ENCODE results near the gene RRN3. TPM values are rescaled to one million over a fixed set of nuclear protein-coding genes. Genes with fewer than 3 reads are reported as not detected.
"Not testable (repeated sequence)": the region's sequence is repeated elsewhere in the genome, so short reads cannot be mapped to it uniquely, and the experiment has no call there.

Gene RRN3
- total RNA-seq, 2 experiments from 2014 or later = 16.6 to 24.7 TPM

DNA sequence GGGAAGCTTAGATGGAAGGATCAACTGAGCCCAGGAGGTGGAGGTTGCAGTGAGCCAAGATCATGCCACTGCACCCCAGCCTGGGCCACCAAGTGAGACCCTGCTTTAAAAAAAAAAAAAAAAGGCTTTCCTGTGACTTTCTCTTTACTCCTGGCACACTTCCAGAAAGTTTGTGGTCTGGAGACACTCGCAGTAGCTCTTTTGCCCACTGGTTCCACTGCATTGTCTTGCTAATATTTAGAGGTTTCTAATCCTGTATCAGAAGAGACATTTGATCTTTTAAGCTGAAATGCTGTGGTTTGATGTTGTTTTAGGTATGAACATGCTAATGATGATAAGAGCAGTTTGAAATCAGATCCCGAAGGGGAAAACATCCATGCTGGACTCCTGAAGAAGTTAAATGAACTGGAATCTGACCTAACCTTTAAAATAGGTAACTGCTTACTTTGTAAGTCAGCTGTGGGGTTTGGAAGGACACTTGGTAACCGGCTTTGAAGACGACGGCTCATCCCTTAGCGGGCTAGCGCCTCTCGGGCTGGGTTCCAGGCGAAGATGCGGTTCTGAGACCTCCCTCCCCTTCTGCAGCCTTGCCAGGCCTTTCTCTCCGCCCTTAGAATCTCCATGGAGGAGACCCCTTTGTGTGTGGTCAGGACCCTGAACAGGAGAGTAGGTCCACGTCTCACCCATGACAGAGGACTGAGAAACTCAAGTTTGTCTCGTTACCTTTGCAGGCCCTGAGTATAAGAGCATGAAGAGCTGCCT is 61.3 kb downstream of the RRN3 start:
- no peaks in the 10 kb centered on the region for H3K79me2 ChIP-seq (ENCODE audit: insufficient read depth, low read depth, low read length)
- no peak overlapping the region for H3K4me3 ChIP-seq (ENCODE audit: low read depth, low read length, poor library complexity, severe bottlenecking)
- H3K36me3 ChIP-seq (ENCODE audit: insufficient read depth, low read length) = peaks cover 75% of the 10 kb centered on the region
- BruUV-seq (replicated peaks) = no TSS peak
- no peaks in the 10 kb centered on the region for H3K9me3 ChIP-seq (ENCODE audit: low read length)
- H2AFZ ChIP-seq (ENCODE audit: low read length) = no peak overlapping the region
- H3K9me2 ChIP-seq (ENCODE audit: insufficient read depth, low read length) = no peaks in the 10 kb centered on the region
- H4K20me1 ChIP-seq (ENCODE audit: insufficient read depth, low read length) = no peaks in the 10 kb centered on the region
- intact Hi-C loops (cut with micrococcal nuclease; ENCODE audit: unreplicated experiment) = no loop called here
- CTCF ChIA-PET (ENCODE audit: unreplicated experiment) = no interaction called here
- no peak overlapping the region for H3K4me2 ChIP-seq (ENCODE audit: low read length)
- POLR2A ChIA-PET = interaction anchor here (0.5 kb wide), 1 partner anchor 33 kb away, joined by 3 read pairs; no protein-coding TSS in a partner anchor
- TF ChIP-seq EZH2phosphoT487 (IDR thresholded peaks at IDR 0.05; ENCODE audit: borderline replicate concordance, low read depth, low read length) = no peak
- TF ChIP-seq, protein P1, sequence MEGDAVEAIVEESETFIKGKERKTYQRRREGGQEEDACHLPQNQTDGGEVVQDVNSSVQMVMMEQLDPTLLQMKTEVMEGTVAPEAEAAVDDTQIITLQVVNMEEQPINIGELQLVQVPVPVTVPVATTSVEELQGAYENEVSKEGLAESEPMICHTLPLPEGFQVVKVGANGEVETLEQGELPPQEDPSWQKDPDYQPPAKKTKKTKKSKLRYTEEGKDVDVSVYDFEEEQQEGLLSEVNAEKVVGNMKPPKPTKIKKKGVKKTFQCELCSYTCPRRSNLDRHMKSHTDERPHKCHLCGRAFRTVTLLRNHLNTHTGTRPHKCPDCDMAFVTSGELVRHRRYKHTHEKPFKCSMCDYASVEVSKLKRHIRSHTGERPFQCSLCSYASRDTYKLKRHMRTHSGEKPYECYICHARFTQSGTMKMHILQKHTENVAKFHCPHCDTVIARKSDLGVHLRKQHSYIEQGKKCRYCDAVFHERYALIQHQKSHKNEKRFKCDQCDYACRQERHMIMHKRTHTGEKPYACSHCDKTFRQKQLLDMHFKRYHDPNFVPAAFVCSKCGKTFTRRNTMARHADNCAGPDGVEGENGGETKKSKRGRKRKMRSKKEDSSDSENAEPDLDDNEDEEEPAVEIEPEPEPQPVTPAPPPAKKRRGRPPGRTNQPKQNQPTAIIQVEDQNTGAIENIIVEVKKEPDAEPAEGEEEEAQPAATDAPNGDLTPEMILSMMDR (conservative IDR thresholded peaks at IDR 0.05; ENCODE audit: low read length) = no peak
- no peaks in the 10 kb centered on the region for H3K4me1 ChIP-seq (ENCODE audit: insufficient read depth, low read length, poor library complexity, severe bottlenecking)
- H3K27ac ChIP-seq (ENCODE audit: low read depth, low read length, poor library complexity, severe bottlenecking) = no peak overlapping the region
- DNase-seq (ENCODE audit: low spot score) = no peak

DNA sequence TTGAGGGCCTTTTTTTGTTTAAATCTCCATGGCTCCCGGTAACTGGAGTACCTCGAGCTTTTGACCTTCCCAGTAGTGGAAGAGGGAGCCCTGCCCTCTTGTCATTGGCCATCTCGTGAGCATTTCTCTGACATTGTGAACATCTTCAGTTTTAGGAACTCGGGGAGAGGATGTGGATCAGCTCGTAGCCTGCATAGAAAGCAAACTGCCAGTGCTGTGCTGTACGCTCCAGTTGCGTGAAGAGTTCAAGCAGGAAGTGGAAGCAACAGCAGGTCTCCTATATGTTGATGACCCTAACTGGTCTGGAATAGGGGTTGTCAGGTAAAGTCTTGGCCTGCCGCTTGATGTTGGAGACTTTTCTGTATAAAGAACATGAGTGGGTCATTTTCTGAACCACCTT is 62.5 kb downstream of the RRN3 start:
- Histone ChIP-seq H4K20me1 (ENCODE audit: insufficient read depth, low read length) (no peaks in the 10 kb centered on the region), H3K4me1 (ENCODE audit: insufficient read depth, low read length, poor library complexity, severe bottlenecking) (no peaks in the 10 kb centered on the region), H3K9me2 (ENCODE audit: insufficient read depth, low read length) (no peaks in the 10 kb centered on the region), H3K36me3 (ENCODE audit: insufficient read depth, low read length) (peaks cover 63% of the 10 kb centered on the region), H3K4me3 (ENCODE audit: low read depth, low read length, poor library complexity, severe bottlenecking) (no peak overlapping the region), H3K9me3 (ENCODE audit: low read length) (no peaks in the 10 kb centered on the region), H3K4me2 (ENCODE audit: low read length) (no peak overlapping the region), H3K79me2 (ENCODE audit: insufficient read depth, low read depth, low read length) (no peaks in the 10 kb centered on the region), H2AFZ (ENCODE audit: low read length) (no peak overlapping the region), H3K27ac (ENCODE audit: low read depth, low read length, poor library complexity, severe bottlenecking) (no peak overlapping the region)
- TF ChIP-seq, protein P1 (conservative IDR thresholded peaks at IDR 0.05; ENCODE audit: low read length) = no peak
- no peak for TF ChIP-seq EZH2phosphoT487 (IDR thresholded peaks at IDR 0.05; ENCODE audit: borderline replicate concordance, low read depth, low read length)
- ChIA-PET CTCF (ENCODE audit: unreplicated experiment) (interaction anchor here (0.6 kb wide), 1 partner anchor 68 kb away, joined by 3 read pairs; no protein-coding TSS in a partner anchor), POLR2A (no interaction called here)
- DNase-seq (ENCODE audit: low spot score) = no peak
- intact Hi-C loops (cut with micrococcal nuclease; ENCODE audit: unreplicated experiment) = no loop called here
- BruUV-seq (replicated peaks) = no TSS peak

DNA sequence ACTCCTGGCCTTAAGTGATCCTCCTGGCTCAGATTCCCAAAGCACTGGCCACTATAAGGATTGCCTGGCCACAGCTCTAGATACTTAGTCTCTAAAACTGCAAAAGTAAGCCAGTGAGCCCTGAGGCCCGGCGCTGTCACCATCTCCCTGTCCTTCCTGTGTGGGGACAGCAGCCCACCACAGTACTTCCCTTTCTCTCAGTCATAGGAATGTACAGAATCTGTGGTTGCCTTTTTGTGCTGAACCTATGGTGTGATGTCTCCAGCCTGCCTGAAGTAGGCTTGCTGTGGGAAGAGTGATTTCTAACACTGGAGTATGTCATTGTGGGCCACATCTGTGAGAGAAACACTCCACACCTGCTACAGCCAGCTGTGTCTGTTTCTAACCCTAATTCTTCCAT is 62.9 kb downstream of the RRN3 start:
- Histone ChIP-seq H3K27ac (ENCODE audit: low read depth, low read length, poor library complexity, severe bottlenecking) (no peak overlapping the region), H3K9me2 (ENCODE audit: insufficient read depth, low read length) (no peaks in the 10 kb centered on the region), H3K79me2 (ENCODE audit: insufficient read depth, low read depth, low read length) (no peaks in the 10 kb centered on the region), H3K4me2 (ENCODE audit: low read length) (no peak overlapping the region), H3K4me1 (ENCODE audit: insufficient read depth, low read length, poor library complexity, severe bottlenecking) (no peaks in the 10 kb centered on the region), H3K4me3 (ENCODE audit: low read depth, low read length, poor library complexity, severe bottlenecking) (no peak overlapping the region), H2AFZ (ENCODE audit: low read length) (no peak overlapping the region), H4K20me1 (ENCODE audit: insufficient read depth, low read length) (no peaks in the 10 kb centered on the region), H3K36me3 (ENCODE audit: insufficient read depth, low read length) (peaks cover 59% of the 10 kb centered on the region), H3K9me3 (ENCODE audit: low read length) (no peaks in the 10 kb centered on the region)
- intact Hi-C loops (cut with micrococcal nuclease; ENCODE audit: unreplicated experiment) = no loop called here
- BruUV-seq (replicated peaks) = no TSS peak
- CTCF ChIA-PET (ENCODE audit: unreplicated experiment) = interaction anchor here (0.6 kb wide), 1 partner anchor 67 kb away, joined by 3 read pairs; no protein-coding TSS in a partner anchor
- POLR2A ChIA-PET = no interaction called here
- DNase-seq (ENCODE audit: low spot score) = no peak
- TF ChIP-seq, protein P1 (conservative IDR thresholded peaks at IDR 0.05; ENCODE audit: low read length) = no peak
- no peak for TF ChIP-seq EZH2phosphoT487 (IDR thresholded peaks at IDR 0.05; ENCODE audit: borderline replicate concordance, low read depth, low read length)

DNA sequence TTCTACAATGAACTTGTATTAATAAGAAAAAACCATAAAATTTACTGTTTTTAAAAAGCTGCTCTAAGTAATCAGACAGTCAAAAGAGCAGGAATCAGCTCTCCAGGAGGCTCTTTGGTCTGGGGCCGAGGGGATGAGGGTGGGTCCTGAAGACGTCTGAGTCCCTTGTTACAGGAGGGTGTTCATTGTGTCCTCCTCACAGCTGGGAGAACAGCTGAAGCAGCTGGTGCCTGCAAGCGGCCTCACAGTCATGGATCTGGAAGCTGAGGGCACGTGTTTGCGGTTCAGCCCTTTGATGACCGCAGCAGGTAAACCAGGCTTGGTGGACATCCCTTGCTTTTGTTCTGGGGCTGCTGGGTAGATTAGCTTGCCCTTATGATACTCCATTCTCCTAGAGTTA is 64.3 kb downstream of the RRN3 start:
- H3K9me2 ChIP-seq (ENCODE audit: insufficient read depth, low read length); H3K27ac ChIP-seq (ENCODE audit: low read depth, low read length, poor library complexity, severe bottlenecking); CTCF ChIA-PET (ENCODE audit: unreplicated experiment); H4K20me1 ChIP-seq (ENCODE audit: insufficient read depth, low read length); H3K4me3 ChIP-seq (ENCODE audit: low read depth, low read length, poor library complexity, severe bottlenecking); H3K9me3 ChIP-seq (ENCODE audit: low read length); BruUV-seq (replicated peaks); intact Hi-C loops (cut with micrococcal nuclease; ENCODE audit: unreplicated experiment); H3K79me2 ChIP-seq (ENCODE audit: insufficient read depth, low read depth, low read length); H2AFZ ChIP-seq (ENCODE audit: low read length); H3K4me1 ChIP-seq (ENCODE audit: insufficient read depth, low read length, poor library complexity, severe bottlenecking); POLR2A ChIA-PET; DNase-seq (ENCODE audit: low spot score); H3K4me2 ChIP-seq (ENCODE audit: low read length): not testable (repeated sequence)
- peaks cover 55% of the 10 kb centered on the region for H3K36me3 ChIP-seq (ENCODE audit: insufficient read depth, low read length)
